T-cell (primary cell): ENCODE results near the gene PCBP4. TPM values are rescaled to one million over a fixed set of nuclear protein-coding genes. Genes with fewer than 3 reads are reported as not detected.

Experiments
- ATAC-seq, 4 experiments: fragments of 200-7000 bp in 3 of 4; fragments of 150-1000 bp in 1 of 4; cut with Tn5 transposase; replicated peaks in 1 of 4; 1 replicate in 3 of 4; 2 replicates in 1 of 4; pipeline ENCODE4 v1.10.0; 2021; ENCODE audit warnings: moderate library complexity in 3 of 4, mild to moderate bottlenecking in 2 of 4, moderate number of reproducible peaks in 1 of 4
- CTCF ChIA-PET, 2 donors: fragments of 300-600 bp; sonication (Branson Sonifier 250); formaldehyde crosslinking; loops; one replicate each; lab custom pipeline; 2022; ENCODE audit warnings: antibody characterized with exemption in 2 of 2; lab: Charles Lee
- POLR2A ChIA-PET, 2 donors: fragments of 300-600 bp; sonication (Branson Sonifier 250); formaldehyde crosslinking; loops; one replicate each; lab custom pipeline; 2022; ENCODE audit warnings: antibody characterized with exemption in 2 of 2; lab: Charles Lee
- DNase-seq, 35 experiments: peaks; one replicate each; pipeline versions ENCODE4 v3.0.0 to v3.0.0-alpha.2; 2013 to 2023
- H3K27ac ChIP-seq: one replicate; pipeline ENCODE4 v1.5.1; 2013; ENCODE audit warnings: low read length
- H3K27me3 ChIP-seq, 2 experiments: replicated peaks in 1 of 2; 1 replicate in 1 of 2; 2 replicates in 1 of 2; pipeline versions ENCODE4 v1.6.1 to v1.7.0; 2013; ENCODE audit warnings: low read length in 1 of 2, mixed read lengths in 1 of 2; ENCODE audit not compliant: control insufficient read depth in 2 of 2, insufficient read depth in 2 of 2; ENCODE audit errors: extremely low read depth in 1 of 2
- H3K36me3 ChIP-seq, 2 donors: 1 replicate in 1 of 2; 2 replicates in 1 of 2; pipeline versions ENCODE4 v1.6.1 to v1.7.0; 2013; ENCODE audit warnings: low read length in 1 of 2; ENCODE audit not compliant: control insufficient read depth in 2 of 2, insufficient read depth in 1 of 2; ENCODE audit errors: extremely low read depth in 1 of 2
- H3K4me1 ChIP-seq, 2 experiments: 1 replicate in 1 of 2; 2 replicates in 1 of 2; pipeline versions ENCODE4 v1.6.1 to v1.7.0; 2013; ENCODE audit warnings: low read length in 2 of 2, mixed read lengths in 1 of 2; ENCODE audit not compliant: insufficient read depth in 2 of 2, control insufficient read depth in 1 of 2; ENCODE audit errors: extremely low read depth in 1 of 2
- H3K4me3 ChIP-seq, 2 donors: 1 replicate in 1 of 2; 2 replicates in 1 of 2; pipeline versions ENCODE4 v1.5.1 to v1.7.0; 2013; ENCODE audit warnings: mild to moderate bottlenecking in 2 of 2, low read length in 1 of 2, moderate library complexity in 1 of 2; ENCODE audit not compliant: control insufficient read depth in 1 of 2; ENCODE audit errors: extremely low read depth in 1 of 2
- H3K9me3 ChIP-seq: 2 replicates; pipeline ENCODE4 v1.7.0; 2013
- H3K27ac Mint-ChIP-seq, 2 donors: one replicate each; pipeline ENCODE4 v1.8.0; 2020 to 2021; ENCODE audit warnings: mild to moderate bottlenecking in 2 of 2, mixed read lengths in 2 of 2
- H3K27me3 Mint-ChIP-seq, 2 donors: one replicate each; pipeline ENCODE4 v1.8.0; 2021 to 2022; ENCODE audit warnings: mixed read lengths in 2 of 2
- H3K36me3 Mint-ChIP-seq: one replicate; pipeline ENCODE4 v1.8.0; 2021; ENCODE audit warnings: mixed read lengths
- H3K4me1 Mint-ChIP-seq, 3 donors: one replicate each; pipeline ENCODE4 v1.8.0; 2020 to 2022; ENCODE audit warnings: mixed read lengths in 3 of 3, mild to moderate bottlenecking in 1 of 3
- H3K4me3 Mint-ChIP-seq, 3 donors: one replicate each; pipeline ENCODE4 v1.8.0; 2020 to 2022; ENCODE audit warnings: mild to moderate bottlenecking in 3 of 3, mixed read lengths in 3 of 3, moderate library complexity in 3 of 3
- H3K9me3 Mint-ChIP-seq, 3 donors: one replicate each; pipeline ENCODE4 v1.8.0; 2020 to 2022; ENCODE audit warnings: mixed read lengths in 3 of 3
- WGBS: methylation state at CpG from one replicate; pipeline ENCODE4 v1.1.5; 2013; ENCODE audit warnings: missing lambda C conversion rate; ENCODE audit not compliant: insufficient coverage; 5-methylcytosine and 5-hydroxymethylcytosine counted together
- total RNA-seq, 35 experiments: library from RNA in 6 of 35; stranded (reverse) in 6 of 35; fragments of 120-200 nt in 1 of 35; gene quantifications; one replicate each; pipeline versions ENCODE4 v1.2.1 to v1.2.4 and lab custom pipeline; 2013 to 2026

PCBP4 gene
- total RNA-seq, 5 donors from 2014 or later (not counting 1 experiment from before 2014, with no cell fraction given) = 11.7 to 33.3 (median 26.6) TPM

GRCh38 chr3:52004163-52004787 lies 37.0 kb upstream of the PCBP4 start:
- WGBS = 55% methylated on average over 8 of the region's 16 CpGs
- peaks cover 17 to 21% (median 19%) of the 10 kb centered on the region in 3 donors for H3K4me1 Mint-ChIP-seq
- Histone ChIP-seq H3K36me3 (no peaks in the 10 kb centered on the region), H3K27me3 (peaks cover 0 to 16% of the 10 kb centered on the region in 2 experiments), H3K9me3 (no peaks in the 10 kb centered on the region), H3K27ac (no peak overlapping the region), H3K4me3 (no peak overlapping the region), H3K4me1 (peaks cover 2 to 26% of the 10 kb centered on the region in 2 experiments)
- H3K36me3 Mint-ChIP-seq = no peaks in the 10 kb centered on the region
- DNase-seq (no peak), ATAC-seq (no peak)
- H3K9me3 Mint-ChIP-seq = no peaks in the 10 kb centered on the region
- ChIA-PET POLR2A (interaction anchor here in 1 of 2 donors (0.6 kb wide), 1 partner anchor 399 kb away, joined by 4 read pairs; no protein-coding TSS in a partner anchor), CTCF (interaction anchor here (0.5 to 1.1 kb wide), 5 partner anchors 62 to 155 kb away, joined by 3 read pairs; no protein-coding TSS in a partner anchor)
- no peak overlapping the region for H3K27ac Mint-ChIP-seq
- H3K27me3 Mint-ChIP-seq = no peaks in the 10 kb centered on the region
- H3K4me3 Mint-ChIP-seq = no peak overlapping the region

- H3K9me3 ChIP-seq = no peaks in the 10 kb centered on the region
- ChIA-PET CTCF (interaction anchor here (0.6 to 2.3 kb wide), 4 partner anchors 61 to 690 kb away, joined by 3 to 10 read pairs (median 4); partner anchors contain the start of gene RRP9 (in 1 of the 2)), POLR2A (no interaction called here)
- Mint-ChIP-seq H3K27me3 (no peaks in the 10 kb centered on the region), H3K36me3 (no peaks in the 10 kb centered on the region), H3K27ac (no peak overlapping the region), H3K4me1 (peaks cover 17 to 21% (median 19%) of the 10 kb centered on the region in 3 donors), H3K4me3 (no peak overlapping the region), H3K9me3 (no peaks in the 10 kb centered on the region)
- H3K4me3 ChIP-seq = no peak overlapping the region
- peaks cover 0 to 16% of the 10 kb centered on the region in 2 experiments for H3K27me3 ChIP-seq
- WGBS = 80% methylated on average over 4 of the region's 6 CpGs
- no peak overlapping the region for H3K27ac ChIP-seq
- H3K36me3 ChIP-seq = no peaks in the 10 kb centered on the region
- DNase-seq = no peak
- no peak for ATAC-seq
- peaks cover 2 to 26% of the 10 kb centered on the region in 2 experiments for H3K4me1 ChIP-seq
Measured at GRCh38 chr3:52002748-52003147, 35.5 kb upstream of the PCBP4 start.

- no peak overlapping the region for H3K4me3 Mint-ChIP-seq
- H3K4me3 ChIP-seq = no peak overlapping the region
- H3K4me1 ChIP-seq = peaks cover 2 to 26% of the 10 kb centered on the region in 2 experiments
- DNase-seq (peak; percentile 69 to 93 (median 83)), ATAC-seq (peak; percentile 92 to 99 (median 96))
- ChIA-PET POLR2A (no interaction called here), CTCF (interaction anchor here (0.6 to 2.3 kb wide), 10 partner anchors 52 to 143 kb away, joined by 3 to 10 read pairs (median 4); partner anchors contain the start of gene RRP9 (in 1 of the 2))
- no peak overlapping the region for H3K27ac Mint-ChIP-seq
- H3K4me1 Mint-ChIP-seq = peaks cover 17 to 24% (median 19%) of the 10 kb centered on the region in 3 donors
- H3K27me3 ChIP-seq = peaks cover 0 to 16% of the 10 kb centered on the region in 2 experiments
- H3K27me3 Mint-ChIP-seq = no peaks in the 10 kb centered on the region
- no peaks in the 10 kb centered on the region for H3K36me3 Mint-ChIP-seq
- H3K27ac ChIP-seq = no peak overlapping the region
- 3% methylated on average over 15 of the region's 18 CpGs for WGBS
- H3K9me3 ChIP-seq = no peaks in the 10 kb centered on the region
- no peaks in the 10 kb centered on the region for H3K9me3 Mint-ChIP-seq
- no peaks in the 10 kb centered on the region for H3K36me3 ChIP-seq
Measured at GRCh38 chr3:52001443-52001974, 34.3 kb upstream of the PCBP4 start.

GRCh38 chr3:51999846-52000245 lies 32.6 kb upstream of the PCBP4 start:
- H3K27me3 Mint-ChIP-seq = no peaks in the 10 kb centered on the region
- H3K27ac Mint-ChIP-seq = no peak overlapping the region
- H3K4me1 Mint-ChIP-seq = peaks cover 15 to 24% (median 17%) of the 10 kb centered on the region in 3 donors
- no peak overlapping the region for H3K4me3 Mint-ChIP-seq
- Histone ChIP-seq H3K27me3 (peaks cover 0 to 12% of the 10 kb centered on the region in 2 experiments), H3K9me3 (no peaks in the 10 kb centered on the region), H3K27ac (no peak overlapping the region), H3K36me3 (peaks cover 0 to 4% of the 10 kb centered on the region in 2 donors), H3K4me3 (no peak overlapping the region), H3K4me1 (peaks cover 5 to 23% of the 10 kb centered on the region in 2 experiments)
- 100% methylated on average over 1 of the region's 2 CpGs for WGBS
- DNase-seq (no peak), ATAC-seq (no peak)
- H3K9me3 Mint-ChIP-seq = no peaks in the 10 kb centered on the region
- peaks cover 4% of the 10 kb centered on the region for H3K36me3 Mint-ChIP-seq
- ChIA-PET CTCF (interaction anchor here in 1 of 2 donors (0.7 to 1.2 kb wide), 2 partner anchors 122 to 336 kb away, joined by 3 read pairs; no protein-coding TSS in a partner anchor), POLR2A (no interaction called here)

- no peak overlapping the region for H3K27ac Mint-ChIP-seq
- ChIA-PET CTCF (interaction anchor here in 1 of 2 donors (1.2 kb wide), 1 partner anchor 123 kb away, joined by 3 read pairs; no protein-coding TSS in a partner anchor), POLR2A (no interaction called here)
- 93% methylated on average over 6 of the region's 7 CpGs for whole genome bisulfite sequencing
- H3K4me3 ChIP-seq = no peak overlapping the region
- H3K36me3 Mint-ChIP-seq = peaks cover 14% of the 10 kb centered on the region
- peaks cover 11 to 33% of the 10 kb centered on the region in 2 experiments for H3K4me1 ChIP-seq
- H3K4me1 Mint-ChIP-seq = peaks cover 26 to 32% (median 27%) of the 10 kb centered on the region in 3 donors
- no peak overlapping the region for H3K27ac ChIP-seq
- ATAC-seq (no peak), DNase-seq (no peak)
- H3K27me3 ChIP-seq = peaks cover 0 to 12% of the 10 kb centered on the region in 2 experiments
- H3K36me3 ChIP-seq = peaks cover 0 to 14% of the 10 kb centered on the region in 2 donors
- no peaks in the 10 kb centered on the region for H3K27me3 Mint-ChIP-seq
- no peak overlapping the region for H3K4me3 Mint-ChIP-seq
- no peaks in the 10 kb centered on the region for H3K9me3 ChIP-seq
- H3K9me3 Mint-ChIP-seq = no peaks in the 10 kb centered on the region
Measured at GRCh38 chr3:51998774-51999173, 31.5 kb upstream of the PCBP4 start.

- ChIA-PET CTCF (interaction anchor here in 1 of 2 donors (0.5 to 0.8 kb wide), 2 partner anchors 121 to 150 kb away, joined by 4 read pairs; no protein-coding TSS in a partner anchor), POLR2A (interaction anchor here in 1 of 2 donors (0.6 kb wide), 1 partner anchor 146 kb away, joined by 3 read pairs; no protein-coding TSS in a partner anchor)
- DNase-seq = no peak
- H3K27me3 Mint-ChIP-seq = no peaks in the 10 kb centered on the region
- peaks cover 2 to 14% of the 10 kb centered on the region in 2 donors for H3K36me3 ChIP-seq
- no peak for ATAC-seq
- no peaks in the 10 kb centered on the region for H3K9me3 Mint-ChIP-seq
- H3K4me3 Mint-ChIP-seq = no peak overlapping the region
- H3K4me1 ChIP-seq = peaks cover 11 to 39% of the 10 kb centered on the region in 2 experiments
- H3K4me1 Mint-ChIP-seq = peaks cover 32 to 38% (median 32%) of the 10 kb centered on the region in 3 donors
- H3K27ac ChIP-seq = no peak overlapping the region
- 82% methylated on average over 4 of the region's 7 CpGs for WGBS
- no peaks in the 10 kb centered on the region for H3K9me3 ChIP-seq
- peaks cover 14% of the 10 kb centered on the region for H3K36me3 Mint-ChIP-seq
- H3K27ac Mint-ChIP-seq = no peak overlapping the region
- H3K27me3 ChIP-seq = peaks cover 0 to 12% of the 10 kb centered on the region in 2 experiments
- H3K4me3 ChIP-seq = no peak overlapping the region
Measured at GRCh38 chr3:51997935-51998596, 30.8 kb upstream of the PCBP4 start.
